HG03196 (cell line): ENCODE results near the gene CCDC184.
"Not testable (repeated sequence)": the region's sequence is repeated elsewhere in the genome, so short reads cannot be mapped to it uniquely, and the experiment has no call there.

Experiments
- ATAC-seq: cut with Tn5 transposase; IDR thresholded peaks from one replicate; pipeline ENCODE4 v1.9.1; 2021; ENCODE audit not compliant: unreplicated experiment

The CCDC184 gene

DNA sequence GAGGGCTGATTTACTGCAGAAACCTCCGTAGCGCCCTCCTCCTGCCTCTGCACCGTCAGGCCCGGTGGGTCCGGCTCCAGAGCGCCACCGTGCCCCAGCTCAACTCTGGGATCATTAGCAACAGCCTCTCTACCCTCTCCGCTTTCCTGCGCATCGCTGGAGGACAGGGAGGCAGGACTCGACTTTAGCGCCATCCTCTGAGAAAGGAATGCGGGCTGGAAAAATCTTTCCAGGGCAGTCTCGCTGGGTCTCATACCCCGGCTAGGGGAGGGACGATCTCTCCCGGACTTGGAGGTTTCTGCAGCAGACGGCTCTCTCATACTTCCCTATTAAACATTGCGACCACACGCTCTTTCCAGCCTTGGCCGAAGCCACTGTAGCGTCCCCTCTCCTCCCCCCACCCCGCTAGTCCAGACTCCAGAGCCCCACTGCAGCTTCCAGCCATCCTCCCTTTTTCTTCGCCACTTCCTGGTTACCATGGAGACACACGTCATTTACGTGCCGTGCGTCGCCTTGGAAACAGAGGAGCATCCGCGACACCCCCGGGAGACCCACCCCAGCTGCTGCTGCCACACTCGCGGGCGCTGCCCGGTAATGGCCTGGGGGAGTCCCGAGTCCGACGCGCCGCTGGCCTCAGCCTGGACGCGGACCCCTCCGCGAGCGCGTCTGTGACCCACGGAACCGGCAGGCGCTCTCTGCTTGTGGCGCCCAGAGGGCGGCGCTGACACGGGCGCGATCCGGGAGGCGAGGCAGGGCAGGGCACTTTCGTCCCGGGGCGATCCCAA, at the start of gene CCDC184:
TSS of gene CCDC184 (plus strand) at position 554 of the 785 bp plus-strand sequence. CDS start 479 bp downstream, outside the sequence.
- peak; percentile 57 for ATAC-seq

- ATAC-seq: no peak
Observed at GRCh38 chr12:48135027-48135426, 48.4 kb upstream of the CCDC184 start.

- ATAC-seq: no peak
Observed at GRCh38 chr12:48142818-48143674, 40.4 kb upstream of the CCDC184 start.

DNA sequence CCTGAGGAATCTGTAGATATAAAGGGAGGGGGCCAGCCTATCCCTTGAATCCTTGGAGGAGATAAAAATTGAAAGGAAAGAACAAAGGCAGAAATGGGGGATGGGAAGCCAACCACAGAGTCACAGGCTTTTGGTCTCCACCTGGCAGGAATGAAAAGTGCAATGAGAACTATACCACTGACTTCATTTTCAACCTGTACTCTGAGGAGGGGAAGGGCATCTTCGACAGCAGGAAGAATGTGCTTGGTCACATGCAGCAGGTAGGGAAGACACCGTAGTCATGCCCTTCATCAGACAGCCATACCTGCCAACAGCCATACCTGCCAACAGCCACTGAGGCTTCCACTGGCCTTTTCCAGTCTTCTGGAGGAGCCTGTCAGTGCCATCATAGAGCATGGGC, 39.5 kb upstream of the CCDC184 start:
- ATAC-seq: no peak

DNA sequence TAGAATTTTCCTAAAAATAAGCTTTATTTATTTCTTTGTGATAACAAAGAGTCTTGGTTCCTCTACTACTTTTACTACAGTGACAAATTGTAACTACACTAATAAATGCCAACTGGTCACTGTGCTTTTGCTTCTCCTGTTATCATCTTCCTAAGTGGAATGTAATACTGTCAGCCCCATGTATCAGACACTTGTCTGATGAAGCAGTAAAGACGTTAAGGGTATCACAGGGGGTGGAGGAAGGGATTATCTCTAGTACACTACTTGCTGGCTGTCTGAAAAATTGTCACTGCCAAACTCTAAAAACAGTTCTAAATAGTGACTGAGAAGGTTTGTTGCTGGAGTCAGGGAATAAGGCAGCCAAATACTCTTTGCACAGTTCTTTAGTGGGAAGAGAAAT, 37.5 kb upstream of the CCDC184 start:
- no peak for ATAC-seq

DNA sequence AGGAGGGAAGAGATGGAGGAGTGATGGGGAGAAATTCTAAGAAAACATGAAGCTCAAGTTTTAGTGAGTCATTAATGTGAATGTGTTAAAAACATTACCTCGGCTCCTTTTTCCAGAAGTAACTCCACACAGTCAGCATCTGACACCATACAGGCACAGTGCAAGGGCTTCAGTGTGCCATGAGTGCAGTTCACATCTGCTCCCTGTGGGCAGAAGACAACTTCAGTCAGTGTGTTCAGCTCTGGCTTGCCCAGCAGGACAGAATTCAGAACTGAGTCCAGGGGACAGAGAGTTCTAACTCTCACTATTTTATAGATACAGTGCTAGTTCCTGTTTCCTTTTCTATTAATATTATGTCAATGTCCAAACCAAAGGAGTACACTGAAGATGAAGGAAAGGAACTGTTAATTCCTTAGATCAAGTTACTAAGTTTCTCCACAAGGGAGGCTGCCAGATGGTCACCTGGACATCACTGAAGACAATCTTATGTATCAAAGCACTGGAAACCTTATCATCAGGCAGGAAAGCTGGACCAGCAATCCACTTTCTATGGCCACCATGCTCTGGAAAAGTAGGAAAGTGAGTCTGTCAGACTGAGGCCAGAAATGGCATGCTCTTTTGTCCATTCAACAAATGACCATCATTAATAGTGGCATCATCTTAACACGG, 32.2 kb upstream of the CCDC184 start:
- ATAC-seq: no peak

DNA sequence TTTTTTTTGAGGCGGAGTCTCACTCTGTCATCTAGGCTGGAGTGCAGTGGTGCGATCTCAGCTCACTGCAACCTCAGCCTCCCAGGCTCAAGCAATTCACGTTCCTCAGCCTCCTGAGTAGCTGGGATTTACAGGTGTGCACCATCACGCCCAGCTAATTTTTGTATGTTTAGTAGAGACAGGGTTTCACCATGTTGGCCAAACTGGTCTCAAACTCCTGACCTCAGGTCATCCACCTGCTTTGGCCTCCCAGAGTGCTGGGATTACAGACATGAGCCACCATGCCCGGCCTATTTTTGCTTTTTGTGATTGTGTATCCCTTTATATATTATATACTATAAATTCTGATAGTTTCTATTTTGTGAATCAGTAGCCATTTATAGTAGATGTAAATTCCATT, 27.7 kb upstream of the CCDC184 start:
- ATAC-seq: not testable (repeated sequence)

DNA sequence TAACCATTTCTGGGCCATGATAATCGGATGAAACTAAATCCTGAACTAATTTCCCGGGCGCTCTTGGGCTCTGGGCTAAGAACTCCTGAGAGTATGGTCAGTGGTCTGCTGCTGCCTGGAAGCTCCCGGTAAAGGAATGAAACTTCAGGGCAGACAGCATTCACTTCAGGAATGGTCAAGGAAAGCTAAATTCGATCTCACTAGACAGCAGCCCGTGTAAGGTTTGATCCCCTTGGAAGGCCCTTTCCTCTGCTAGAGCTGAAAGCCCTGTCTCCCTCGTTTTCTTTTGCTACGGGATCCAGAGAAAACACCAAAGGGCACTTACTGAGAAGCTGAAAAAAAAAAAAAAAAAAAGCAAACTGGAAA, 26.8 kb upstream of the CCDC184 start:
- no peak for ATAC-seq

DNA sequence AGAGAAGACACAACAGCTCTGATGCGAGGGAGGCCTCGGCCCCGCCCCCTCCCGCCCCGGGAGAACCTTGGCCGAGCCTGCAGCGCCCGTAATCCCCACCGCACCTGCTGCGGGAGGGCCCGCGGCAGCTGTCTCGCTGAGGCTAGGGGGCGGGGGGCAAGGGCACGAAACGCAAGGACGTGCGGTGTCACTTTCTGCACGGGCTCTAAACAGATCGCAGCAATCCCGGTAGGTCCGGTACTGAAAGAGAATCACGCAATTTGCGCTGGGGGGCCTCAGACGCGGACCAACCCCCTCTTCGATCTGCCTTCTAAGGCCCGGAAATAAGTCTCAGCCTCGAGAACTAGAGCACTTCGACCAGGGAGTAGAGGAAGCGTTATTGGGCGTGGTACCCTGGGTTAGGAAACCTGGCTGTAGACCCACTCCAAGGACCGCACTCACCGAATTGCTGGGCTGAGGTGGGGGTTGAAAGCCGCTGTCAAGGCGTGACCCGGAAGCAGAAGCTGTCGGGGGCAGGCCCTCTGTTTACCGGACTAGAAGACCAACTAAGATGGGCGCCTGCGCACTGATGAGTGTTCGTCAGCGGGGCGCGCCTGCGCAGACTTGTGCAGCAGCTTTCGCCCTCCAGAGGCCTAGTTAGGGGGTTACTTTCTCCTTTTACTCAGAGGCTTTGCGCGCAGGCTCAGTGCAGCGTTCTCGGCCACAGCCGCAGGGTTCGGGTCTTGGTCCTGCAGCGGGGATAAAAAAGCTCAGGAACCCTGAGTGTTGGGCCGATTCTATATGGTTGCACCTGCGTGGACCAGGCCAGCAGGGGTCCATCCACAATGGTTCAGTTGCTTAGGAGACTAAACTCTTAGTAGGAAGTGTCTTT, 26.2 kb upstream of the CCDC184 start, which contains the start of gene ASB8:
TSS of gene ASB8 (minus strand) at position 498 of the 871 bp plus-strand sequence. CDS start 4,019 bp downstream, outside the sequence.
- peak; percentile 82 for ATAC-seq

GRCh38 chr12:48157889-48158370, 25.5 kb upstream of the CCDC184 start:
- ATAC-seq: no peak

DNA sequence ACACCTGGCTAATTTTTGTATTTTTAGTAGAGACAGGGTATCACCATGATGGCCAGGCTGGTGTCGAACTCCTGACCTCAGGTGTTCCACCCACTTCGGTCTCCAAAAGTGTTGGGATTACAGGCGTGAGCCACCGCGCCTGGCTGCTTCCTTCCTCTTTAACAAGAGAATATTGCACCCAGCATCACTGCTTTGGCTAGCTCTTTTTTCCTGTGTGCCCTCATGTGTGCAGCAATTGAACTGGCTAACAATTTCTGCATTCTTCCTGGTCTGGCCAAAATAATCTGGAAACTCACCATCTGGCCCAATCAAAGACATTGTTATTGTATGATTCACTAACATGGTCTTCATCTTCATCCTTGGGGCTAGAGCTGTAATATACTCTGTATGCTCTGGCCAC, 23.4 kb upstream of the CCDC184 start:
- ATAC-seq: no peak

GRCh38 chr12:48160807-48161206, 22.6 kb upstream of the CCDC184 start:
- ATAC-seq: no peak

GRCh38 chr12:48163150-48163747, 20.2 kb upstream of the CCDC184 start:
- no peak for ATAC-seq

GRCh38 chr12:48164451-48164850, 19.0 kb upstream of the CCDC184 start:
- no peak for ATAC-seq

DNA sequence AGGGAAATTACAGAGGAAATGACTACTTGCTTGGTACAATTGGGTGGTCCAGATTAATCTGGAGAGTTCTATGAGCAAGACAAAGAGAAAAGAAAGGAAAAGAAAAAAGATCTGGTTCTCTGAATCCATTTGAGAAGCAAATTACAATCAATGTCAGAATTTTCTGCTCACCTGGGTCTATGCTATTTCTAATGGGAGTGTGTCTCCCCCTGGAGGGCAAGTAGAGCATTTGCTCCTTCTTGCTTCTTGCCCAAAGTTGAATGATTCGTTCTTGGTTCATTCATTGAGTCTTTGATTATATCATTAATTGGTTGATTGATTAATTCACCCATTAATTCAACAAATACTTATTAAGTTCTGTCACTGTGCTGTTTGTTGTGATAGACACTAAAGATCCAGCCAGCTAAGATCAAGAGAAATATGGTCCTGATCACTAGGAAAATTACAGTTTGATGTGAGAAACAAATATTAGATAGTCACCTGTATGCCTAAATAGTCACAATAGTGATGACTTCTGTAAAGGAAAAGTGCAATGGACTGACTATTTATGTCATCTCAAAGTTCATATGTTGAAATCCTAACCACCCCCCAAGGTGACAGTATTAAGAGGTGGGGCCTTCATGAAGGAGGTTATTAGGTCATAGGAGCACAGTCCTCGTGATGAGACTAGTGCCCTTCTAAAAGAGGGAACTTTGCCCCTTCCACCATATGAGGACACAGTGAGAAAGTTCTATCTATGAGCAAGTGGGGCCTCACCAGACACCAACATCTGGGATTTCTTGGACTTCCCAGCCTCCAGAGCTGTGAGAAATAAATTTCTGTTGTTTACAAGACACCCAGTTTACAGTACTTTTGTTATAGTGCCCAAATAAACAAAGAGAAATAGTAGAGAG, 18.1 kb upstream of the CCDC184 start:
- ATAC-seq: no peak

- no peak for ATAC-seq
Observed at GRCh38 chr12:48169011-48169410, 14.4 kb upstream of the CCDC184 start.

DNA sequence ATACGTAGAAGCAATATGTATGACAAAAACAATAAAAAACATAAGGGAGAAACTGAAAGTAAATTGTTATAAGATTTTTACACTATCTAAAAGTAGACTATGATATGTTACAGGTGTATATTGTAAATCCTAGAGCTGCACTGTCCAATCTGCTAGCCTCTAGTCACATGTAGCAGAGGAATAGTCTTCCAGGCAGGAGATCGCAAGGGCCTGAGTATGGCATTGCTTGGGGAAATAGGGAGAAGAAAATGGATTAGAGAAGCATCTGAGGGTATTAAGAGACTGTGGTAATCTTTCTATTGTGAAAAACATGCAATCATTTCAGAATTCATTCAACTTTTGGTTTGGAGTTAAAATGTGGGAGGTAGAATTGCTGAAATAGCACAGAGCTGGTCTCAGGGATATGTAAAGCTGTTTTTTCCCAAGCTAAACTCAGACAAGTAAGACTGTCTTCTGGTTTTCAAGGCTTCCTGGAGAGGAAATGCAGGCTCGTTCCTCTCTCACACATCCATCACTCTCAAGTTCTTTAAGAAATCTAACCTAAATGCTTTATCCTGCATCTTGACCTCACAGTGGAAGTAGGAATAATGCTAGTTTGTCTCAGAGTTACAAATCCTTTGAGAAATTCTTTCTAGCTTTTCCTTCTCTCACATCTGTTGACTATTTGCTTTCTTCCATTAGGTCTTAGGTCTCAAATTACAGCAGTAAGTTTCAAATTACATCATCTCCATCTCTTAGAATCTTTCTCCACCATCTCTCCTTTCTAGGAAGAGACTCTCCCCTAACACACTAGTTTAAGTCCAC, 7.6 kb upstream of the CCDC184 start:
- no peak for ATAC-seq

GRCh38 chr12:48176417-48176751, 7.1 kb upstream of the CCDC184 start:
- no peak for ATAC-seq
